Activated CD4-positive, alpha-beta T cell treated with anti-CD3 and anti-CD28 coated beads for 24 hours (primary cell): ENCODE data around the gene WDFY4.

Experiments used
- DNase-seq, 2 donors: peaks; one replicate each; pipeline ENCODE4 v3.0.0-alpha.2; 2020; ENCODE audit warnings: low read depth in 2 of 2

The WDFY4 gene

GRCh38 chr10:48710647-48711275, 26.1 kb downstream of the WDFY4 start:
- no peak for DNase-seq

- no peak for DNase-seq
Observed at GRCh38 chr10:48711830-48712229, 27.2 kb downstream of the WDFY4 start.

GRCh38 chr10:48714088-48714487, 29.4 kb downstream of the WDFY4 start:
- DNase-seq: no peak

- no peak for DNase-seq
Observed at GRCh38 chr10:48716416-48716815, 31.7 kb downstream of the WDFY4 start.

- no peak for DNase-seq
Observed at GRCh38 chr10:48720611-48721010, 35.9 kb downstream of the WDFY4 start.

- DNase-seq: no peak
Observed at GRCh38 chr10:48722153-48723145, 37.8 kb downstream of the WDFY4 start.

- DNase-seq: no peak
Observed at GRCh38 chr10:48724127-48724526, 39.5 kb downstream of the WDFY4 start.

- no peak for DNase-seq
Observed at GRCh38 chr10:48725708-48726107, 41.0 kb downstream of the WDFY4 start.

GRCh38 chr10:48727866-48728265, 43.2 kb downstream of the WDFY4 start:
- DNase-seq: no peak

GRCh38 chr10:48729222-48729621, 44.5 kb downstream of the WDFY4 start:
- DNase-seq: no peak

GRCh38 chr10:48729941-48730457, 45.3 kb downstream of the WDFY4 start:
- no peak for DNase-seq

GRCh38 chr10:48731141-48731540, 46.5 kb downstream of the WDFY4 start:
- DNase-seq: no peak

- no peak for DNase-seq
Observed at GRCh38 chr10:48731654-48732053, 47.0 kb downstream of the WDFY4 start.

GRCh38 chr10:48733329-48733728, 48.7 kb downstream of the WDFY4 start:
- no peak for DNase-seq

- DNase-seq: no peak
Observed at GRCh38 chr10:48735836-48736390, 51.2 kb downstream of the WDFY4 start.

- no peak for DNase-seq
Observed at GRCh38 chr10:48736596-48736995, 51.9 kb downstream of the WDFY4 start.

- no peak for DNase-seq
Observed at GRCh38 chr10:48737886-48738285, 53.2 kb downstream of the WDFY4 start.

GRCh38 chr10:48739170-48739569, 54.5 kb downstream of the WDFY4 start:
- DNase-seq: no peak

- no peak for DNase-seq
Observed at GRCh38 chr10:48740015-48740707, 55.5 kb downstream of the WDFY4 start.

GRCh38 chr10:48740988-48741387, 56.3 kb downstream of the WDFY4 start:
- no peak for DNase-seq

- no peak for DNase-seq
Observed at GRCh38 chr10:48742891-48743860, 58.5 kb downstream of the WDFY4 start.
